ENCODE measurements around the gene CLNS1A. TPM values are rescaled to one million over a fixed set of nuclear protein-coding genes. Genes with fewer than 3 reads are reported as not detected.
"Not testable (repeated sequence)": the region's sequence is repeated elsewhere in the genome, so short reads cannot be mapped to it uniquely, and the experiment has no call there.

Gene CLNS1A
- total RNA-seq, 1 donor from 2014 or later, result 115 TPM

DNA sequence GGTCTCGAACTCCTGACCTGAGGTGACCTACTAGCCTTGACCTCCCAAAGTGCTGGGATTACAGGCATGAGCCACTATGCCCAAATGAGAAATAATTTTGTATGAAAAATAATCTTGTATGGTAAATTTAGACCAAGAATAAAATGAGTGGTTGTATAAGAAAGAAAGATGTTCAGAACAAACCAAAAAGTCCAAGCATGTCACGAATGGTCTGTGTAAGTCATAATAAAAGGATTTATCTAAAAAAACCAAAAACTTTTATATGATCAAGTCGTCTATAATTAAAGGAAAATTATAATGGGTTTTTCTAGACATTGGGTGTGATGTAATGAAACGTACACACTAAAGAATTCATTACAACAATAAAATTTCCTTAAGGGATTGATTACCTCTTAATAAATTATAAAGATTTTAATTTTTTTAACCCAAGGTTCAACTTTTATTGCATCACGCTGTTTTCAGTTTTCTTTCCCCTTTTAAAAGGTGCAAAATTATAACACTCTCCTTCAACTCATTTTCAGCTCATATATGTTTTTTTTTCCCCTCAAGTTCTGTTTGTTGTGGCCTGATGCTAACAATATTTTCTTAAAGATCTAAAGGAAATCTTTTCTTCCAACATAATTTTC lies 56.8 kb downstream of the CLNS1A start:
- TF ChIP-seq, protein P1, sequence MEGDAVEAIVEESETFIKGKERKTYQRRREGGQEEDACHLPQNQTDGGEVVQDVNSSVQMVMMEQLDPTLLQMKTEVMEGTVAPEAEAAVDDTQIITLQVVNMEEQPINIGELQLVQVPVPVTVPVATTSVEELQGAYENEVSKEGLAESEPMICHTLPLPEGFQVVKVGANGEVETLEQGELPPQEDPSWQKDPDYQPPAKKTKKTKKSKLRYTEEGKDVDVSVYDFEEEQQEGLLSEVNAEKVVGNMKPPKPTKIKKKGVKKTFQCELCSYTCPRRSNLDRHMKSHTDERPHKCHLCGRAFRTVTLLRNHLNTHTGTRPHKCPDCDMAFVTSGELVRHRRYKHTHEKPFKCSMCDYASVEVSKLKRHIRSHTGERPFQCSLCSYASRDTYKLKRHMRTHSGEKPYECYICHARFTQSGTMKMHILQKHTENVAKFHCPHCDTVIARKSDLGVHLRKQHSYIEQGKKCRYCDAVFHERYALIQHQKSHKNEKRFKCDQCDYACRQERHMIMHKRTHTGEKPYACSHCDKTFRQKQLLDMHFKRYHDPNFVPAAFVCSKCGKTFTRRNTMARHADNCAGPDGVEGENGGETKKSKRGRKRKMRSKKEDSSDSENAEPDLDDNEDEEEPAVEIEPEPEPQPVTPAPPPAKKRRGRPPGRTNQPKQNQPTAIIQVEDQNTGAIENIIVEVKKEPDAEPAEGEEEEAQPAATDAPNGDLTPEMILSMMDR (IDR thresholded peaks at IDR 0.05; ENCODE audit: insufficient read depth, low read length, poor library complexity, severe bottlenecking), result no peak
- Histone ChIP-seq H3K4me3 (ENCODE audit: low read depth, low read length) (no peak overlapping the region), H3K36me3 (ENCODE audit: control insufficient read depth, insufficient read depth, low read length) (no peaks in the 10 kb centered on the region), H3K27me3 (ENCODE audit: control insufficient read depth, insufficient read depth, low read length) (no peaks in the 10 kb centered on the region)
- no peak for DNase-seq (ENCODE audit: low read depth)

- not testable (repeated sequence) for DNase-seq (ENCODE audit: low read depth); H3K36me3 ChIP-seq (ENCODE audit: control insufficient read depth, insufficient read depth, low read length); H3K27me3 ChIP-seq (ENCODE audit: control insufficient read depth, insufficient read depth, low read length); H3K4me3 ChIP-seq (ENCODE audit: low read depth, low read length)
Observed at GRCh38 chr11:77575428-77575827, 62.2 kb downstream of the CLNS1A start.

DNA sequence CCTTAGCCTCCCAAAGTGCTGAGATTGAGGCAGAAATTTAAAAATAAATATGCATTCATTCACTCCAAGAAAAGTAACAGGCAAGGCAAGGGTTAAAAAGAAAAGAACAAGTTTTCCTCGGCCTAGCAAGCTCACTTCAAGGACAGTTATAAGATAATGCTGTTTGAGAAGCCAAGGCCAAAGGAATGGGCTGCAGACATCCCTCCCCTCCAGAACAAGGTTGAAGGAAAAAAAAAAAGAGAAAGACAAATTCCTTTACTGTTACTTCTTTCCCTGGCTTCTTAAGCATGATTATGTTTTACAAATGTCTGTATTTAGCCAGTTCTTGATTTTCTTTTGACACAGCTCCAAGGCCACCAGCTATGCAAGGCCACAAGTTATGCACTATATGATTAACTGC lies 66.7 kb downstream of the CLNS1A start:
- H3K36me3 ChIP-seq (ENCODE audit: control insufficient read depth, insufficient read depth, low read length); H3K4me3 ChIP-seq (ENCODE audit: low read depth, low read length); H3K27me3 ChIP-seq (ENCODE audit: control insufficient read depth, insufficient read depth, low read length); DNase-seq (ENCODE audit: low read depth): not testable (repeated sequence)

GRCh38 chr11:77569676-77570070 lies 67.9 kb downstream of the CLNS1A start:
- Histone ChIP-seq H3K4me3 (ENCODE audit: low read depth, low read length) (no peak overlapping the region), H3K36me3 (ENCODE audit: control insufficient read depth, insufficient read depth, low read length) (no peaks in the 10 kb centered on the region)

GRCh38 chr11:77568916-77569675 lies 68.5 kb downstream of the CLNS1A start:
- Histone ChIP-seq H3K27me3 (ENCODE audit: control insufficient read depth, insufficient read depth, low read length) (no peaks in the 10 kb centered on the region), H3K36me3 (ENCODE audit: control insufficient read depth, insufficient read depth, low read length) (no peaks in the 10 kb centered on the region), H3K4me3 (ENCODE audit: low read depth, low read length) (no peak overlapping the region)
- no peak for DNase-seq (ENCODE audit: low read depth)
- TF ChIP-seq, protein P1 (IDR thresholded peaks at IDR 0.05; ENCODE audit: insufficient read depth, low read length, poor library complexity, severe bottlenecking), result no peak

More at GRCh38 chr11:77569676-77570070, 67.9 kb downstream of the CLNS1A start:
- H3K27me3 ChIP-seq (ENCODE audit: control insufficient read depth, insufficient read depth, low read length), result no peaks in the 10 kb centered on the region
- TF ChIP-seq, protein P1 (IDR thresholded peaks at IDR 0.05; ENCODE audit: insufficient read depth, low read length, poor library complexity, severe bottlenecking), result no peak
- no peak for DNase-seq (ENCODE audit: low read depth)

- DNase-seq (ENCODE audit: low read depth), result no peak
- Histone ChIP-seq H3K36me3 (ENCODE audit: control insufficient read depth, insufficient read depth, low read length) (no peaks in the 10 kb centered on the region), H3K27me3 (ENCODE audit: control insufficient read depth, insufficient read depth, low read length) (no peaks in the 10 kb centered on the region), H3K4me3 (ENCODE audit: low read depth, low read length) (no peak overlapping the region)
- TF ChIP-seq, protein P1 (IDR thresholded peaks at IDR 0.05; ENCODE audit: insufficient read depth, low read length, poor library complexity, severe bottlenecking), result no peak
Observed at GRCh38 chr11:77568306-77568705, 69.3 kb downstream of the CLNS1A start.

Other genes starting within 250 kb of the CLNS1A start
- gene PAK1, start 163.7 kb downstream of the CLNS1A start, total RNA-seq, result 32.7 and 35.3 TPM in 2 replicates
- 0.75 and 1.7 TPM in 2 replicates for gene AQP11, start 47.8 kb downstream of the CLNS1A start, total RNA-seq
- gene RSF1, start 182.9 kb upstream of the CLNS1A start, total RNA-seq, result 27.5 and 31.3 TPM in 2 replicates
- gene AAMDC, start 183.3 kb upstream of the CLNS1A start, total RNA-seq, result 12.4 and 16.1 TPM in 2 replicates